Spleen (tissue), 7 donors: ENCODE measurements around the gene SNX21.

ENCODE experiments used
- CTCF ChIP-seq, 11 experiments: fragments of 200-600 bp in 7 of 11; fragments of 450-650 bp in 4 of 11; sonication (generic) in 4 of 11; IDR thresholded peaks in 8 of 11; conservative IDR thresholded peaks in 3 of 11; 1 replicate in 7 of 11; 2 replicates in 4 of 11; pipeline versions ENCODE4 v1.4.0 to v1.8.0; 2016 to 2021; ENCODE audit warnings: antibody characterized with exemption in 11 of 11, inconsistent platforms in 4 of 11, mild to moderate bottlenecking in 1 of 11
- POLR2AphosphoS5 ChIP-seq, 3 donors: sonication (generic); formaldehyde crosslinking; IDR thresholded peaks; one replicate each; pipeline ENCODE4 v1.5.1; 2017; ENCODE audit warnings: antibody characterized with exemption in 3 of 3
- donor health status: DM: no; HTN: no; CAD: no; lungs with moderate emphysema.
- donor health status: DM: no; HTN: no; CAD: no.
- donor health status: DM: no; HTN: no; CAD: no.

DNA sequence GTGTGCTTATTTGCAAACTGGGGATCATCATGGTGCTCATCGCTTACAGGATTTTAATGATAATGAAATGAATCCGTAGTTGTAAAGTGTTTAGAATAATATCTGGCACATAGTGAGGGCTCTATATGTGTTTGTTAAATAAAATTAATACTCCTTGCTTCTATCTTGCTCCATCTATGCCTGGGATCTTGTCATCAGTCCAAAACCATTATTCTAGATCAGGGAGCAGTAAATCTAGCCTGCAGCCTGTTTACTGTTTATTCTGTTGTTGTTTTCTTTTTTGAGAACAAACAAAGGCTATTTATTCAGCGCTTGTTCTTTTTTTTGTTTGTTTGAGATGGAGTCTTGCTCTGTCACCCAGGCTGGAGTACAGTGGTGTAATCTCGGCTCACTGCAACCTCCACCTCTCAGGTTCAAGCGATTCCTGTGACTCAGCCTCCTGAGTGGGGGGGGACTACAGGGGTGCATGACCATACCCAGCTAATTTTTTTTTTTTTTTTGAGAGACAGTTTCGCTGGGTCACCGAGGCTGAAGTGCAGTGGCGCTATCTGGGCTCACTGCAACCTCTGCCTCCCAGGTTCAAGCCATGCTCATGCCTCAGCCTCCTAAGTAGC is 15.5 kb downstream of the SNX21 start:
- TF ChIP-seq POLR2AphosphoS5 (IDR thresholded peaks at IDR 0.05) = no peak
- TF ChIP-seq CTCF (IDR thresholded peaks at IDR 0.05 in 8 of 11, conservative IDR thresholded peaks at IDR 0.05 in 3 of 11) = no peak
